ENCODE data around the gene KLB. TPM values are rescaled to one million over a fixed set of nuclear protein-coding genes. Genes with fewer than 3 reads are reported as not detected.
"Not testable (repeated sequence)": the region's sequence is repeated elsewhere in the genome, so short reads cannot be mapped to it uniquely, and the experiment has no call there.

Gene KLB
- polyA plus RNA-seq, 1 donor (not counting 4 experiments of a cell fraction or from before 2014, with no cell fraction given): not detected

DNA sequence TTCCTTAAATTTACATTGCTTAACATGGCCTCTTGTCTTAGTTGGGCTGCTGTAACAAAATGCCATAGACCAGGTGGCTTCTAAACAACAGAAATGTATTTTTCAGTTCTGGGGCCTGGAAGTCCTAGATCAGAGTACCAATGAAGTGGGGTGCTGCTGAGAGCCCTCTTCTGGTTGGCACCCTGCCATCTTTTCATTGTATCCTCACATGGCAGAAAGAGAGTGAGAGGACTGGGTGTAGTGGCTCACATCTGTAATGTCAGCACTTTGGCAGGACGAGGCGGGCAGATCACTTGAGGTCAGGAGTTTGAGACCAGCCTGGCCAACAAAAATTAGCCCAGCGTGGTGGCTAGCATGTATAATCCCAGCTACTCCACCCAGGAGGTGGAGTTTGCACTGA, 12.0 kb upstream of the KLB start:
- no peaks in the 10 kb centered on the region for H3K9me3 ChIP-seq (ENCODE audit: control insufficient read depth, low read depth, low read length)
- no peak overlapping the region for H3K4me3 ChIP-seq (ENCODE audit: control insufficient read depth in 2 of 3, extremely low read depth in 1 of 3, insufficient read depth in 2 of 3, low read depth in 1 of 3, low read length in 3 of 3)
- no peaks in the 10 kb centered on the region for H3K79me2 ChIP-seq (ENCODE audit: control insufficient read depth, insufficient read depth, low read length)
- no peak overlapping the region for H3K27ac ChIP-seq (ENCODE audit: control insufficient read depth, insufficient read depth, low read length)
- H3K4me1 ChIP-seq (ENCODE audit: control insufficient read depth, extremely low read depth, insufficient read depth, low read length): no peaks in the 10 kb centered on the region
- no peaks in the 10 kb centered on the region for H3K36me3 ChIP-seq (ENCODE audit: control insufficient read depth in 2 of 2, extremely low read depth in 1 of 2, insufficient read depth in 2 of 2, low read length in 2 of 2)
- no peaks in the 10 kb centered on the region for H3K27me3 ChIP-seq (ENCODE audit: control insufficient read depth, extremely low read depth, insufficient read depth, low read length)
- H3K9me1 ChIP-seq (ENCODE audit: control insufficient read depth, extremely low read depth, insufficient read depth, low read length): no peaks in the 10 kb centered on the region
- H2AFZ ChIP-seq (ENCODE audit: control insufficient read depth, low read length): no peak overlapping the region
- H3K9ac ChIP-seq (ENCODE audit: control insufficient read depth, extremely low read depth, insufficient read depth, low read length): no peak overlapping the region
- dilution Hi-C loops (cut with MboI; ENCODE audit: extremely low pct_ligation_motif_present, low sequenced_read_pairs): no loop called here
- FAIRE-seq (no peak), DNase-seq (ENCODE audit: low read depth, low spot score) (no peak)
- H4K20me1 ChIP-seq (ENCODE audit: control insufficient read depth, extremely low read depth, insufficient read depth, low read length): no peaks in the 10 kb centered on the region
- TF ChIP-seq EZH2 (IDR thresholded peaks at IDR 0.05; ENCODE audit: low read length): no peak
- TF ChIP-seq, protein P1, sequence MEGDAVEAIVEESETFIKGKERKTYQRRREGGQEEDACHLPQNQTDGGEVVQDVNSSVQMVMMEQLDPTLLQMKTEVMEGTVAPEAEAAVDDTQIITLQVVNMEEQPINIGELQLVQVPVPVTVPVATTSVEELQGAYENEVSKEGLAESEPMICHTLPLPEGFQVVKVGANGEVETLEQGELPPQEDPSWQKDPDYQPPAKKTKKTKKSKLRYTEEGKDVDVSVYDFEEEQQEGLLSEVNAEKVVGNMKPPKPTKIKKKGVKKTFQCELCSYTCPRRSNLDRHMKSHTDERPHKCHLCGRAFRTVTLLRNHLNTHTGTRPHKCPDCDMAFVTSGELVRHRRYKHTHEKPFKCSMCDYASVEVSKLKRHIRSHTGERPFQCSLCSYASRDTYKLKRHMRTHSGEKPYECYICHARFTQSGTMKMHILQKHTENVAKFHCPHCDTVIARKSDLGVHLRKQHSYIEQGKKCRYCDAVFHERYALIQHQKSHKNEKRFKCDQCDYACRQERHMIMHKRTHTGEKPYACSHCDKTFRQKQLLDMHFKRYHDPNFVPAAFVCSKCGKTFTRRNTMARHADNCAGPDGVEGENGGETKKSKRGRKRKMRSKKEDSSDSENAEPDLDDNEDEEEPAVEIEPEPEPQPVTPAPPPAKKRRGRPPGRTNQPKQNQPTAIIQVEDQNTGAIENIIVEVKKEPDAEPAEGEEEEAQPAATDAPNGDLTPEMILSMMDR (optimal IDR thresholded peaks at IDR 0.05 in 1 of 3, IDR thresholded peaks at IDR 0.05 in 1 of 3, conservative IDR thresholded peaks at IDR 0.05 in 1 of 3; ENCODE audit: extremely low read depth in 1 of 3, insufficient read depth in 2 of 3, low read length in 3 of 3): no peak
- H3K4me2 ChIP-seq (ENCODE audit: control insufficient read depth, extremely low read depth, insufficient read depth, low read depth, low read length): no peak overlapping the region

DNA sequence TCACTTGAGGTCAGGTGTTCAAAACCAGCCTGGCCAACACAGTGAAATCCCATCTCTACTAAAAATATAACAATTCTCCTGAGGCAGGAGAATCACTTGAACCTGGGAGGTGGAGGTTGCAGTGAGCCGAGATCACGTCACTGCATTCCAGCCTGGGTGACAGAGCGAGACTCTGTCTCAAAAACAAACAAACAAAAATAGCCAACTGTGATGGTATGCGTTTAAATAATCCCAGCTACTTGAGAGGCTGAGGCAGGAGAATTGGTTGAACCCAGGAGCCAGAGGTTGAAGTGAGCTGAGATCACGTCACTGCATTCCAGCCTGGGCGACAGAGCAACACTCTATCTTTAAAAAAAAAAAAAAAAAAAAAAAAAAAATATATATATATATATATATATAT, 5.1 kb upstream of the KLB start:
- H3K4me3 ChIP-seq (ENCODE audit: control insufficient read depth in 2 of 3, extremely low read depth in 1 of 3, insufficient read depth in 2 of 3, low read depth in 1 of 3, low read length in 3 of 3); FAIRE-seq; H3K27ac ChIP-seq (ENCODE audit: control insufficient read depth, insufficient read depth, low read length); H3K4me1 ChIP-seq (ENCODE audit: control insufficient read depth, extremely low read depth, insufficient read depth, low read length); dilution Hi-C loops (cut with MboI; ENCODE audit: extremely low pct_ligation_motif_present, low sequenced_read_pairs); DNase-seq (ENCODE audit: low read depth, low spot score); H3K79me2 ChIP-seq (ENCODE audit: control insufficient read depth, insufficient read depth, low read length); H3K36me3 ChIP-seq (ENCODE audit: control insufficient read depth in 2 of 2, extremely low read depth in 1 of 2, insufficient read depth in 2 of 2, low read length in 2 of 2); H3K9ac ChIP-seq (ENCODE audit: control insufficient read depth, extremely low read depth, insufficient read depth, low read length); H3K9me3 ChIP-seq (ENCODE audit: control insufficient read depth, low read depth, low read length); H3K27me3 ChIP-seq (ENCODE audit: control insufficient read depth, extremely low read depth, insufficient read depth, low read length); H3K4me2 ChIP-seq (ENCODE audit: control insufficient read depth, extremely low read depth, insufficient read depth, low read depth, low read length); H3K9me1 ChIP-seq (ENCODE audit: control insufficient read depth, extremely low read depth, insufficient read depth, low read length); H2AFZ ChIP-seq (ENCODE audit: control insufficient read depth, low read length); H4K20me1 ChIP-seq (ENCODE audit: control insufficient read depth, extremely low read depth, insufficient read depth, low read length): not testable (repeated sequence)

DNA sequence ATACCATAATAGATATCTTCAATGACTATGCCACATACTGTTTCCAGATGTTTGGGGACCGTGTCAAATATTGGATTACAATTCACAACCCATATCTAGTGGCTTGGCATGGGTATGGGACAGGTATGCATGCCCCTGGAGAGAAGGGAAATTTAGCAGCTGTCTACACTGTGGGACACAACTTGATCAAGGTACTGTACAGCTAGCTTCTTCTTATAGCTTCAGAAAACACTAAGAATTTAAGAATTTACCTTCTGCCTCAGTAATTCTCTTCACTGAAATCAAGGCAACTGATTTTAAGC, 805 bp downstream of the KLB start:
- TF ChIP-seq, protein P1 (optimal IDR thresholded peaks at IDR 0.05 in 1 of 3, IDR thresholded peaks at IDR 0.05 in 1 of 3, conservative IDR thresholded peaks at IDR 0.05 in 1 of 3; ENCODE audit: extremely low read depth in 1 of 3, insufficient read depth in 2 of 3, low read length in 3 of 3): no peak
- TF ChIP-seq EZH2 (IDR thresholded peaks at IDR 0.05; ENCODE audit: low read length): no peak
- Histone ChIP-seq H3K4me1 (ENCODE audit: control insufficient read depth, extremely low read depth, insufficient read depth, low read length) (no peaks in the 10 kb centered on the region), H3K27me3 (ENCODE audit: control insufficient read depth, extremely low read depth, insufficient read depth, low read length) (no peaks in the 10 kb centered on the region), H3K9me3 (ENCODE audit: control insufficient read depth, low read depth, low read length) (no peaks in the 10 kb centered on the region), H3K4me2 (ENCODE audit: control insufficient read depth, extremely low read depth, insufficient read depth, low read depth, low read length) (no peak overlapping the region), H3K79me2 (ENCODE audit: control insufficient read depth, insufficient read depth, low read length) (no peaks in the 10 kb centered on the region), H3K27ac (ENCODE audit: control insufficient read depth, insufficient read depth, low read length) (no peak overlapping the region), H4K20me1 (ENCODE audit: control insufficient read depth, extremely low read depth, insufficient read depth, low read length) (no peaks in the 10 kb centered on the region), H3K9ac (ENCODE audit: control insufficient read depth, extremely low read depth, insufficient read depth, low read length) (no peak overlapping the region), H2AFZ (ENCODE audit: control insufficient read depth, low read length) (no peak overlapping the region), H3K36me3 (ENCODE audit: control insufficient read depth in 2 of 2, extremely low read depth in 1 of 2, insufficient read depth in 2 of 2, low read length in 2 of 2) (no peaks in the 10 kb centered on the region), H3K4me3 (ENCODE audit: control insufficient read depth in 2 of 3, extremely low read depth in 1 of 3, insufficient read depth in 2 of 3, low read depth in 1 of 3, low read length in 3 of 3) (no peak overlapping the region), H3K9me1 (ENCODE audit: control insufficient read depth, extremely low read depth, insufficient read depth, low read length) (no peaks in the 10 kb centered on the region)
- FAIRE-seq (no peak), DNase-seq (ENCODE audit: low read depth, low spot score) (no peak)
- dilution Hi-C loops (cut with MboI; ENCODE audit: extremely low pct_ligation_motif_present, low sequenced_read_pairs): no loop called here
